ENCODE results near the gene PTPRN.

GRCh38 chr2:219252084-219252483, 57.1 kb downstream of the PTPRN start:
- TF ChIP-seq CTCF (IDR thresholded peaks at IDR 0.05; ENCODE audit: low read depth, low read length, poor library complexity, severe bottlenecking), result no peak
- no peak for TF ChIP-seq EZH2phosphoT487 (IDR thresholded peaks at IDR 0.05; ENCODE audit: borderline replicate concordance, low read length)
